Activated CD4-positive, alpha-beta T cell treated with anti-CD3 and anti-CD28 coated beads, Interleukin-2, amount 50 U/mL, for 1 hour (primary cell): Measurements from ENCODE around the gene MRPS12.
"Not testable (repeated sequence)": the region's sequence is repeated elsewhere in the genome, so short reads cannot be mapped to it uniquely, and the experiment has no call there.

Experiments
- DNase-seq: peaks from one replicate; pipeline ENCODE4 v3.0.0-alpha.2; 2020

The MRPS12 gene

GRCh38 chr19:38941979-38942378 lies 11.2 kb downstream of the MRPS12 start:
- no peak for DNase-seq

DNA sequence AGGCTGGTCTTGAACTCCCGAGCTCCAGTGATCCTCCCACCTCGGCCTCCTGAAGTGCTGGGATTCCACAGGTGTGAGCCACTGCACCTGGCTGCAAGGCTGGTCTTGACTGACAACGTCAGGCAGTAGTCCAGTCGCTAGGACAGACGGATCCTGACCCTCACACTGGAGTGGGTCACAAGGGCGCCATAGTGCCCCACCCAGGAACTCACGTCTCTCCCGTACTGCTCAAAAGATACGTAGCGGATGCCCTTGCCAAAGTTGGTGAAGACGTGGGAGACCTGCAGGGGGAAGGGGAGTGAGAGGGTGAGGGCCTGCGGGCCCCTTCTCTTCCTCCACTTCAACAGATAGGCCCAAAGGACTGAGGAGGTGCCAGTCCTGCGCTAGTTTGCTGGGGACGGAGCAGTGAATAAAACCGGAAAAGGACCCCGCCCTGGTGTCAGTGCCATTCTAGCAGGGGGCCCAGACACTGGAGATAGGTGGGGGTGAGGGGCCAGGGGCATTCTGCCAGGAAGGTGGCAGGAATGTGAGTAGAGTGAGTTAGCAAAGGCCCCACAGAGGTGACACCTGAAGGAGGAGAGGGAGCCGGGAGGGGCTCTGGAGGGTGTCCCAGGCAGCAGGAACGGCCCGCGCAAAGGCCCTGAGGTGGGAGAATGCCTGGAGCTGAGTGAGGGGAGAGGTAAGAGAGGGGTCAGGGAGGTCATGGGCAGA lies 11.9 kb downstream of the MRPS12 start:
- no peak for DNase-seq

GRCh38 chr19:38944981-38945506 lies 14.3 kb downstream of the MRPS12 start:
- DNase-seq: no peak

DNA sequence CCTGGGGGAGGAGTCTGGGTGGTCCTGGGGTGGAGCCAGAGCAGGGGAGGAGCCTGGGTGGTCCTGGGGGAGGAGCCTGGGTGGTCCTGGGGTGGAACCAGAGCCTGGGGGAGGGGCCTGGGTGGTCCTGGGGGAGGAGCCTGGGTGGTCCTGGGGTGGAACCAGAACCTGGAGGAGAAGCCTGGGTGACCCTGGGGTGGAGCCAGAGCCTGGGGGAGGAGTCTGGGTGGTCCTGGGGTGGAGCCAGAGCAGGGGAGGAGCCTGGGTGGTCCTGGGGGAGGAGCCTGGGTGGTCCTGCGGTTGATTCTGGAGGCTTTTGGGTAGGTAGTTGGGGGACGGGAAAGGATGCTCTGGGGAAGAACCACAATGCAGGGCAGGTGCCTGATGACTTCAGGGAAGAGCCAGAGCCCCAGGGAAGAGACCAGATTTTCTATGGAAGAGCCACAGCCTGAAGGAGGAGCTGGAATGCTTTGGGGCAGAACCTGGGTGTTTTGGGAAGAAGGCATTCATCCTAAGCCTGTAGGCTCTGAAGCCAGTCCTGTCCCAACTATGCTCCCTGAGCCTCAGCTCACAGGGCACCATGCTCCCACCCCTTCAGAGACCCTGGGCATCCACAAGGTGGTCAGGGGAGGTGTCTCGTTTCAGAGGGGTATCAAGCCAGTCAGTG lies 15.0 kb downstream of the MRPS12 start:
- no peak for DNase-seq

DNA sequence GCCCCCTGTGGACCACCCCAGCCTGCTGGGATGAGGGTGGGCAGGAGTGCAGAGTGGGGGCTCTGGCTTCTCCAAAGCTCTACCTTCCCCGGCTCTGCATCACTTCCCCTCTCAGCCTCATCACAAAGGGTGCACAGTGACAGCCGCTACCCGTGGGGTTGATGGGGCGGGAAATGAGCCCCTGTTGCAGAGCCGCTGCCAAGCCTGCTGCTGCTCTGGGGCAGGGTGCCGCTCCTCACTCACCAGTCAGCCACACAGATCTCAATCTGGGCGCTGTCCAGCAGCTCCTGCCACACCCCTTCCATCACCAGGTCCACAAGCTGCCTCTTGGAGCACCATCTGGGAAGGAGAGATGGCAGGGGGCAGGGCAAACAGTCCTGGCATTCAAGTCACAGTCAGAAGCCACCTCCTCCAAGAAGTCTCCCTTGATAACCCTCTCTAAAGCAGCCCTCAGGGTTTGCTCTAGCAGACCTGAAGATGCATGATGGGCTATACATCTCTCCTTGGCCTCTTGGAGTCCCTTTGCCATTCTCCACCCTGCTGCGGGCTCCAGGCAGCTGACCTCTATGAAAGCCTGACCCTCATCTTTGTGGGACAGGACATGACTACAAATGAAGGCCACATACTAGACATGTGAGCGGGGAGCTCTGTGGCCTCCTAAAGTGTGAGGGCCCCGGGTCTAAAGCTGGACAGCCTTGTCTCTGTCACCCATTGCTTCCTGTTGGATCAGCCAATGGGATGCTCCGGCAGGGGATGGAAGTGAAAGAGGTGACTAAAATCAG lies 15.7 kb downstream of the MRPS12 start:
- DNase-seq: no peak

GRCh38 chr19:38949580-38950367 lies 19.0 kb downstream of the MRPS12 start:
- DNase-seq: peak; percentile 78

DNA sequence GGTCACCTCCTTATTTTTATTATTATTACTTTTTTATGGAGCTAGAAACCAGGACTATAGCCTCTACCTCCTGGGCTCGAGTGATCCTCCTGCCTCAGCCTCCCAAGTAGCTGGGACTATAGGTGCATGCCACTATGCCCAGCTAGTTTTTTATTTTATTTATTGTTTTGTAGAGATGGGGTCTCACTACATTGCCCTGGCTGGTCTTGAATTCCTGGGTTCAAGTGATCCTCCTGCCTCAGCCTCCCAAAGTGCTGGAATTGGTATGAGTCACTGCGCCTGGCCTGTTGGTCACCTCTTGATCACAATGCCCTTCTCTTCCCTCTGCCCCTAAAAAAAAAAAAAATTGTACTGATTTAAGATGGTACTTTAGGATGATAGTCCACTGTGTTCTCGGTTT lies 20.4 kb downstream of the MRPS12 start:
- DNase-seq: no peak

GRCh38 chr19:38952395-38953165 lies 21.8 kb downstream of the MRPS12 start:
- DNase-seq: no peak

DNA sequence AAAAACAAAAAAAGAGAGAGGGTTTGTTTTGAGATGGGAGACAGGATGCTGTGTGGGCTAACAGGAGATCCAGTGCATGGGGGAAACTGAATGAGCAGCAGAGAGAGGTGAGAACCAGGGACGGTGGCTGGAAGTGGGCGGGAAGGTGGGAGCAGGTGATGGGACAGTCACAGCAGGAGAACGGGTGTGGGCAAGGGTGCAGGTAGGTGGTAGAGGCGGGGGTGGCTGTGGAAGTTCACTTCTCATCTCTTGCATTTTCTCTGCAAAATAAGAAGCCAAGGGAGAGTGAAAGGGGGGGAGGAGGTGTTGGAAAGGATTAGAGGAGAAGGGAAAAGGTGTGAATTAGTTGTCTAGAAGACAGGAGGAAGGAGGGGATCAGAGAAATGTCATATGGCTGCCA lies 22.9 kb downstream of the MRPS12 start:
- DNase-seq: no peak

- no peak for DNase-seq
Measured at GRCh38 chr19:38956264-38956663, 25.5 kb downstream of the MRPS12 start.

DNA sequence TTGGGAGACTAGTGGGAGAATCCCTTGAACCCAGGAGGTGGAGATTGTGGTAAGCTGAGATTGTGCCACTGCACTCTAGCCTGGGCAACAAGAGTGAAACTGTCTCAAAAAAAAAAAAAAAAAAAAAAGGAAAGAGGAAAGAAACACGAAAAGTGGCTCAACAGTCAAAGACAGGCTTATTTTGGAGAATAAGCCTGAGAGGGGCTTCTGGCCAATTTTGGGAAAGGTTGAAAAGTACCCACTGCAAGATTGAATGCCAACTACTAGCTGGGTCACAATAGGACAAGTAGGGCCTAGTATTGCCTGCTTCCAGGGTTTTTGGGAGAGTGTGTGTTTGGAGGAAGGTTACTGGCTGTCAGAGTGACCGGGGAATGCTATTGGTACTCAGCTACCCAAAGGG lies 27.6 kb downstream of the MRPS12 start:
- no peak for DNase-seq

DNA sequence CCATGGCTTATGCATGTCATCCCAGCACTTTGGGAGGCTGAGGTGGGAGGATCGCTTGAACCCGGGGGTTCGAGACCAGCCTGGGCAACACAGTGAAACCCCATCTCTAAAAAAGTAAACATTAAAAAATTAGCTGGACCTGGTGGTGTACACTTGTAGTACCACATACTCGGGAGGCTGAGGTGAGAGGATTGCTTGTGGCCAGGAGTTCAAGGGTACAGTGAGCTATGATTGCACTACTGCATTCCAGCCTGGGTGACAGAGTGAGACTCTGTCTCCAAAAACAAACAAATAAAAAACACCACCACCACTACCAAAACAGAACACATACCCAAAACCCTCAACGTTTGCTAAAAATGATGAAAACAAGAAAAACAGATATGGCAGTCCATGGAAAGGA lies 28.9 kb downstream of the MRPS12 start:
- no peak for DNase-seq

DNA sequence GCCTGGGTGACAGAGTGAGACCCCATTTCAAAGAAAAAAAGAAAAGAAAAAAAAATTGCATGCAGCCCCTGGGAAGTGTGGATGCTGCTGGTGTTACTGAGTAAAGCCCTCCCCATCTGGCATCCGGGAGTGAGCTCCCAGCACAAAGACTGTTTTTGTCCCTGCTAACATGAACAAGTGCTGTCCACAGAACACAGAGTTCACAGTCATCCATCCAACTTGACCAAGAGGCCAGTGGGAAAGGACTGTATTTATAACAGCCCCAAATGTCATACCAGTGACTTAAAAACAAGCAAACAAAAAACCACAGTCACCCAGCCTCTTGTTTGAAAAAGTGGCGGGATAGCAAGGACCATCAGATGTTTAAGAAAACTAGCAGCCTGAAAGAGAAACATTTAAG lies 34.0 kb downstream of the MRPS12 start:
- DNase-seq: no peak

GRCh38 chr19:38966149-38966548 lies 35.4 kb downstream of the MRPS12 start:
- not testable (repeated sequence) for DNase-seq

DNA sequence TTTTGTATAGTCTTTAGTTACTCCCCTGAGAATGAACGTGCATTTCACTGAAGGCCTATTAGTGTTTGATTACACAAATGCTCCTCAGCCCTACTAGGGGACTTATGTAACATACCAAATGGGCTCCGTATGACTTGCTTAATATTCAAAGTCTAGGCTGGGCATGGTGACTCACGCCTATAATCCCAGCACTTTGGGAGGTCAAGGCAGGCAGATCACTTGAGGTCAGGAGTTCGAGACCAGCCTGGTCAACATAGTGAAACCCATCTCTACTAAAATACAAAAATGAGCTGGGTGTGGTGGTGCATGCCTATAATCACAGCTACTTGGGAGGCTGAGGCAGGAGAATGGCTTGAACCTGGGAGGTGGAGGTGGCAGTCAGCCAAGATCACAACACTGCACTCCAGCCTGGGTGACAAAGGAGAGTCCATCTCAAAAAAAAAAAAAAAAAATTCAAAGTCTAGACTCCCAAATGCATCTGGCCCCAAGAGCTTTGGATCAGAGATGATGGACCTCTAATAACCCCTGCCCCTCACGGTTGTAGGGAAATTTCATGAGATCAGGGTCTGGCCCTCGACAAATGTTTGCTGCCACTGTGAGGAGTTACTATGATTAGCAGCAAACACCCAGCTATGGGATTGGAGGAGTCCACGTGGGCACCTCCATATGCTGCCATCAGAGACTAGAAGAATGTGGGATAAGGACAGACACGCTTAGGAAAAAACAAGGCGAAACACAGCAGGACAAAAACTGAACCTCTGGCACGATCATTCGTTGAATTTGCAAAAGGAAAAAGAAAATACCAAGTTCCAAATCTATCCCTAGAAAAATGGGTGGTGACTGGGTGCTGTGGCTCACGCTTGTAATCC lies 40.2 kb downstream of the MRPS12 start:
- DNase-seq: no peak

DNA sequence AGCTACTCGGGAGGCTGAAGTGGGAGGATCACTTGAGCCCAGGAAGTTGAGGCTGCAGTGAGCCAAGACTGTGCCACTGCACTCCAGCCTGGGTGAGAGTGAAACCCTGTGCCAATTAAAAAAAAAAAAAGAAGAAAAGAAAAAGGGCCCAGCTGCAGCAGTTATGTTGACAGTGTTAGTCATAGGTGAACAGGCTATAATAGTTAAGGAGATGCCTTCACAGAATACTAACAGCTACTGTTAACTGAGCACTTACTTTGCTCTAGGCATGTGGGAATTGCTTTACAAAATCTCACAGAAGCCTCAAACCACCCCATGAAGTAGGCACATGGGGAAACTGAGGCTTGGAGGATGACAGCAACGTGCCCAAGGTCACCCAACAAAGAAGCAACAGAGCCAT lies 40.9 kb downstream of the MRPS12 start:
- DNase-seq: no peak

DNA sequence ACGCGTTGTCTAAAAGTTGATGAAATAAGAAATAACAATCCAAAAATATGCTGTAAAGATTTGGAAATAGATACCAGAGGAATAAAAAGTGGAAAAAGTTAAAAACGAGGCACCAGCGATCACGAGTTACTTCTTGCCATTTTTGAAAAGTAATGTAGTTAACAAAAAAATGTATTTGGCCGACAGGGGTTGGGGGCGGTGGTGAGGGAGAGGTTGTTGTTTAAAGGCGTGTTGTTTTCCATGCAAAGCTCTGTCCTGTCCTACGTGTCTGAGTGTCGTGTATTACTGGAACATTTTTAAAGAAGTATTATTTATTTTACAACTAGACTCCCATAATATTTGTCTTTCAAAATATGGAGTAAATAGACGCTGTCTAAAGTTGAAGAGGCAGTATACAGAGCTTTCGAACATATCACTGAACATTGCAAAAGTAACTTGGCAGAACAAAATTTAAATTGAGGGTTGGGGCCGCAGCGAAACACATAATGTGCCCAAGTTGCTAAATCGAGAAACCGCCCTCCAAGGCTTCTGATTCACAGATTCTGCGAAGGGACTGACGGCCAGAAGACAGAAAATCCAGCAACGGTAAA lies 44.0 kb downstream of the MRPS12 start:
- no peak for DNase-seq

DNA sequence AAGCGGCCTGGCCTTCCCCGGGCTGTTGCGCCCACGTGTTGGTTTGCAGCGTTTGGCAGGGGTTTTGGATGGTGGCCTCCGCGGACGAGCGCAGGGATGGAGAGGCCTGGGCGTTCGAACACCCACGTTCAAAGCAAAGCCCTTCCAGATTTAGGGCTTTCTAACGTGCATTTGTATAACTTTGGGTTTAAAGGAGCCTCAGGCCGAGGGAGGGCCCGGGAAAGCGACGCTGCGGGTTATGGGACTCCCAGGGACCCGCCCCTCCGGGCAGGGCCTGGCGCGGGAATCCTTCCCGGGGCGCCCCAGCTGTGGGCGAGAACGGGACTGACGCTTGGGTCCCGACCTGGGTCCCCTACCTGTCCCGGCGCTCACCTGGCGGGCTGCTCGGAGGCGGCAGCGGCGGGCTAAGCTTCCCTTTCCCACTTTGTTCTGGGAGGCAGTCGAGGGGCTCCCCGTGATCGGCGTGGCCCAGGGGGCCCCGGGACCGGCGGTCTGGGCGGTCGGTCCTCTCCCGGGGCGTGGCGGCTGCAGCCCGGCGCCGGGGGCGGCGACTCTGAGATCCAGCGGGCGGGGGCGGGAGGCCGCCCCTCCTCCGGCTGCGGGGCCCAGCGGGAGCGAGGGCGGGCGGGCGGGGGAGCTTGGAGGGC lies 44.6 kb downstream of the MRPS12 start, which contains the start of gene FBXO17:
TSS of gene FBXO17 (minus strand) at position 529 of the 647 bp plus-strand sequence. CDS start 25,423 bp downstream, outside the sequence.
- DNase-seq: no peak

DNA sequence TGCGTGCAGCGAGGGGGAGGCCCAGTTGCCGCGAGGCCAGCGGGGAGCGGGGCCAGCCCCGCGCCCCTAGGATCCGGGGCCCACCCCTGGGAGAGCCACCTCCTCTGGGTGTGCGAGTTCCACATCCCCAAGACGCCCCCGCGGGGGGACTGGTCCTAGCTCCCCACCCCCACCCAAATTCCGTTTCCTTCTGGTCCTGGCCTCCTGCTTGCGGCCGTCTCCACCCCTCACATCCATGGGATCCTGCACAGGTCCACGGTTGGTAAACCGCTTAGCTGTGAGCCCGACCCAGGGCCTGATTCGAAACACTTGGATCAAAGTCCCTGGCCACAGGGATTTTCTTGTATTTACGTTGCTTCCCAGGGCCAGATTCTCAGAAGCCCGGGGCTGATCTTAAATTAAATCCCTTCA lies 45.1 kb downstream of the MRPS12 start:
- no peak for DNase-seq
